Stimulated activated CD8-positive, alpha-beta memory T cell treated with anti-CD3 and anti-CD28 coated beads, Interleukin-2, amount 100 ng/mL, for 1 hour (primary cell): ENCODE data around the gene PEAK3.
"Not testable (repeated sequence)": the region's sequence is repeated elsewhere in the genome, so short reads cannot be mapped to it uniquely, and the experiment has no call there.

Experiments used
- DNase-seq, 2 donors: peaks; one replicate each; pipeline ENCODE4 v3.0.0-alpha.2; 2020; ENCODE audit warnings: low read depth in 2 of 2

Gene PEAK3

GRCh38 chr19:2288818-2289713 is 7.1 kb upstream of the PEAK3 start:
- no peak for DNase-seq

- no peak for DNase-seq
These were observed 6.4 kb upstream of the PEAK3 start for GRCh38 chr19:2288338-2288817.

- no peak for DNase-seq
These were observed 5.8 kb upstream of the PEAK3 start for GRCh38 chr19:2287585-2288337.

- DNase-seq: no peak
These were observed 4.6 kb upstream of the PEAK3 start for GRCh38 chr19:2286402-2287140.

- no peak for DNase-seq
These were observed 2.0 kb upstream of the PEAK3 start for GRCh38 chr19:2283835-2284507.

- DNase-seq: no peak
These were observed 875 bp upstream of the PEAK3 start for GRCh38 chr19:2282862-2283237.

GRCh38 chr19:2281265-2282061 is 512 bp downstream of the PEAK3 start:
- DNase-seq: not testable (repeated sequence)

GRCh38 chr19:2280633-2281264 is 1.2 kb downstream of the PEAK3 start:
- no peak for DNase-seq

- no peak for DNase-seq
These were observed 3.4 kb downstream of the PEAK3 start for GRCh38 chr19:2278459-2279158.

GRCh38 chr19:2277138-2277537 is 4.8 kb downstream of the PEAK3 start:
- no peak for DNase-seq

GRCh38 chr19:2276429-2276986 is 5.5 kb downstream of the PEAK3 start:
- no peak for DNase-seq

GRCh38 chr19:2275588-2276428 is 6.2 kb downstream of the PEAK3 start:
- no peak for DNase-seq

- DNase-seq: no peak
These were observed 6.9 kb downstream of the PEAK3 start for GRCh38 chr19:2274931-2275535.

- DNase-seq: no peak
These were observed 7.7 kb downstream of the PEAK3 start for GRCh38 chr19:2274185-2274711.

- DNase-seq: peak in 1 of 2 donors; percentile 58
These were observed 8.4 kb downstream of the PEAK3 start for GRCh38 chr19:2273356-2274184.

- DNase-seq: no peak
These were observed 10.5 kb downstream of the PEAK3 start for GRCh38 chr19:2271234-2272103.
